Body of pancreas (tissue), 4 donors: ENCODE data around the gene VRK1.

Source experiments
- POLR2A ChIP-seq, 3 donors: fragments of 450-650 bp; IDR thresholded peaks; one replicate each; pipeline ENCODE4 v1.6.1; 2016; ENCODE audit warnings: antibody characterized with exemption in 3 of 3, mild to moderate bottlenecking in 2 of 3
- TF ChIP-seq, protein P1 (sequence below), 7 experiments: fragments of 450-650 bp in 4 of 7; fragments of 200-600 bp in 3 of 7; sonication (generic) in 3 of 7; IDR thresholded peaks; one replicate each; pipeline ENCODE4 v1.5.1; 2016 to 2019; ENCODE audit warnings: antibody characterized with exemption in 7 of 7

DNA sequence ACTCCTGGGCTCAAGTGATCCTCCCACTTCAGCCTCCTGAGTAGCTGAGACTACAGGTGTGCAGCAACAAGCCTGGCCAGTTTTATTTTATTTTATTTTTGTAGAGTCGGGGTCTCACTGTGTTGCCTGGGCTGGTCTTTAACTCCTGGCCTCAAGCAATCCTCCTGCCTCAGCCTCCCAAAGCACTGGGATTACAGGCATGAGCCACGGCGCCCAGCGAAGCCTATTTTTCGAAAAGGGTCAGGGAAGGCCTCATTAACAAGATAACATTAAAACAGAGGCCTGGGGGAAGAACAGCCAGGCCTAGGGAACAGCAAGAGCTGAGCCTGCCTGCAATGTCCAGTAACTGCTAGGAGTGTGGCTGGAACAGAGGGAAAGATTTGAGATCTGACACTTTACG, 36.1 kb upstream of the VRK1 start:
- TF ChIP-seq, protein P1, sequence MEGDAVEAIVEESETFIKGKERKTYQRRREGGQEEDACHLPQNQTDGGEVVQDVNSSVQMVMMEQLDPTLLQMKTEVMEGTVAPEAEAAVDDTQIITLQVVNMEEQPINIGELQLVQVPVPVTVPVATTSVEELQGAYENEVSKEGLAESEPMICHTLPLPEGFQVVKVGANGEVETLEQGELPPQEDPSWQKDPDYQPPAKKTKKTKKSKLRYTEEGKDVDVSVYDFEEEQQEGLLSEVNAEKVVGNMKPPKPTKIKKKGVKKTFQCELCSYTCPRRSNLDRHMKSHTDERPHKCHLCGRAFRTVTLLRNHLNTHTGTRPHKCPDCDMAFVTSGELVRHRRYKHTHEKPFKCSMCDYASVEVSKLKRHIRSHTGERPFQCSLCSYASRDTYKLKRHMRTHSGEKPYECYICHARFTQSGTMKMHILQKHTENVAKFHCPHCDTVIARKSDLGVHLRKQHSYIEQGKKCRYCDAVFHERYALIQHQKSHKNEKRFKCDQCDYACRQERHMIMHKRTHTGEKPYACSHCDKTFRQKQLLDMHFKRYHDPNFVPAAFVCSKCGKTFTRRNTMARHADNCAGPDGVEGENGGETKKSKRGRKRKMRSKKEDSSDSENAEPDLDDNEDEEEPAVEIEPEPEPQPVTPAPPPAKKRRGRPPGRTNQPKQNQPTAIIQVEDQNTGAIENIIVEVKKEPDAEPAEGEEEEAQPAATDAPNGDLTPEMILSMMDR (IDR thresholded peaks at IDR 0.05): no peak
- TF ChIP-seq POLR2A (IDR thresholded peaks at IDR 0.05): no peak
